GM18873 (cell line): Measurements from ENCODE around the gene CDCP2.
A peak's percentile ranks its signal among the peaks of the same experiment; 100 is the strongest.

Source experiments
- ATAC-seq: cut with Tn5 transposase; IDR thresholded peaks from one replicate; pipeline ENCODE4 v1.9.1; 2021; ENCODE audit warnings: mild to moderate bottlenecking, moderate library complexity, moderate number of reproducible peaks; ENCODE audit not compliant: unreplicated experiment, low FRiP score

Gene CDCP2

GRCh38 chr1:54152696-54153095 is at the start of gene CDCP2:
CDCP2 (minus strand) TSS chr1:54153000; CDS start chr1:54152922, 78 bp downstream.
- ATAC-seq, result no peak

GRCh38 chr1:54200519-54200997 is 47.8 kb upstream of the CDCP2 start:
- no peak for ATAC-seq

GRCh38 chr1:54199765-54200518 is 47.1 kb upstream of the CDCP2 start, which contains the start of the genes CYB5RL and MRPL37:
CYB5RL (minus strand) TSS chr1:54200030; CDS start chr1:54195616, 4,414 bp downstream.
MRPL37 (plus strand) TSS chr1:54200167; CDS start chr1:54200244, 77 bp downstream.
- ATAC-seq, result peak; percentile 94

- ATAC-seq, result no peak
Observed at GRCh38 chr1:54199151-54199764, 46.5 kb upstream of the CDCP2 start.

GRCh38 chr1:54193453-54193852 is 40.7 kb upstream of the CDCP2 start:
- no peak for ATAC-seq

GRCh38 chr1:54191525-54191924 is 38.7 kb upstream of the CDCP2 start:
- no peak for ATAC-seq

- no peak for ATAC-seq
Observed at GRCh38 chr1:54190526-54190925, 37.7 kb upstream of the CDCP2 start.

- ATAC-seq, result no peak
Observed at GRCh38 chr1:54188291-54188690, 35.5 kb upstream of the CDCP2 start.

GRCh38 chr1:54186056-54186455 is 33.3 kb upstream of the CDCP2 start:
- ATAC-seq, result no peak

- no peak for ATAC-seq
Observed at GRCh38 chr1:54180701-54181360, 28.0 kb upstream of the CDCP2 start.

- no peak for ATAC-seq
Observed at GRCh38 chr1:54178296-54179070, 25.7 kb upstream of the CDCP2 start.

- ATAC-seq, result no peak
Observed at GRCh38 chr1:54177726-54178125, 24.9 kb upstream of the CDCP2 start.

- no peak for ATAC-seq
Observed at GRCh38 chr1:54176621-54177327, 24.0 kb upstream of the CDCP2 start.

GRCh38 chr1:54174106-54174505 is 21.3 kb upstream of the CDCP2 start:
- ATAC-seq, result no peak

- no peak for ATAC-seq
Observed at GRCh38 chr1:54173681-54174080, 20.9 kb upstream of the CDCP2 start.

- no peak for ATAC-seq
Observed at GRCh38 chr1:54172614-54173599, 20.1 kb upstream of the CDCP2 start.

- ATAC-seq, result no peak
Observed at GRCh38 chr1:54171606-54172005, 18.8 kb upstream of the CDCP2 start.

- no peak for ATAC-seq
Observed at GRCh38 chr1:54171016-54171415, 18.2 kb upstream of the CDCP2 start.

GRCh38 chr1:54169068-54169467 is 16.3 kb upstream of the CDCP2 start:
- no peak for ATAC-seq
